T1000 (cell line): ENCODE data around the gene PRDM1.

ENCODE experiments used
- DNase-seq: peaks from one replicate; lab custom pipeline; 2025; ENCODE audit warnings: mixed read lengths; lab: John Stamatoyannopoulos, UW

PRDM1 gene

GRCh38 chr6:106116125-106116832 lies 30.1 kb downstream of the PRDM1 start:
- DNase-seq = no peak

GRCh38 chr6:106117579-106117978 lies 31.4 kb downstream of the PRDM1 start:
- no peak for DNase-seq

GRCh38 chr6:106118835-106119431 lies 32.8 kb downstream of the PRDM1 start:
- DNase-seq = no peak

GRCh38 chr6:106119546-106119945 lies 33.4 kb downstream of the PRDM1 start:
- DNase-seq = no peak

GRCh38 chr6:106120006-106120405 lies 33.9 kb downstream of the PRDM1 start:
- DNase-seq = no peak

- no peak for DNase-seq
Measured at GRCh38 chr6:106120406-106120805, 34.3 kb downstream of the PRDM1 start.

- no peak for DNase-seq
Measured at GRCh38 chr6:106122306-106122918, 36.3 kb downstream of the PRDM1 start.

- no peak for DNase-seq
Measured at GRCh38 chr6:106122938-106123656, 37.0 kb downstream of the PRDM1 start.

- no peak for DNase-seq
Measured at GRCh38 chr6:106124015-106124414, 37.9 kb downstream of the PRDM1 start.

GRCh38 chr6:106124437-106125430 lies 38.6 kb downstream of the PRDM1 start:
- no peak for DNase-seq

GRCh38 chr6:106125925-106126435 lies 39.8 kb downstream of the PRDM1 start:
- DNase-seq = no peak

- DNase-seq = no peak
Measured at GRCh38 chr6:106126482-106126881, 40.3 kb downstream of the PRDM1 start.

GRCh38 chr6:106128981-106129781 lies 43.0 kb downstream of the PRDM1 start:
- peak; percentile 59 for DNase-seq

- DNase-seq = no peak
Measured at GRCh38 chr6:106132153-106132698, 46.1 kb downstream of the PRDM1 start.

GRCh38 chr6:106133040-106133439 lies 46.9 kb downstream of the PRDM1 start:
- no peak for DNase-seq

GRCh38 chr6:106134087-106134770 lies 48.1 kb downstream of the PRDM1 start:
- no peak for DNase-seq

- DNase-seq = peak; percentile 27
Measured at GRCh38 chr6:106134906-106135634, 48.9 kb downstream of the PRDM1 start.

GRCh38 chr6:106135911-106136571 lies 49.9 kb downstream of the PRDM1 start:
- DNase-seq = no peak
